Activated B cell treated with CpG ODN at 0.5 μM for 24 hours (primary cell): Measurements from ENCODE around the gene COL11A1. TPM values are rescaled to one million over a fixed set of nuclear protein-coding genes. Genes with fewer than 3 reads are reported as not detected.
"Not testable (repeated sequence)": the region's sequence is repeated elsewhere in the genome, so short reads cannot be mapped to it uniquely, and the experiment has no call there.

Source experiments
- ATAC-seq: fragments of 200-7000 bp; cut with Tn5 transposase; one replicate; pipeline ENCODE4 v1.10.0; 2021; ENCODE audit warnings: low read depth, mild to moderate bottlenecking, moderate library complexity
- CTCF ChIA-PET: fragments of 350-600 bp; sonication (Branson Sonifier 250); formaldehyde crosslinking; loops from one replicate; lab custom pipeline; 2021; ENCODE audit warnings: antibody characterized with exemption; lab: Charles Lee
- POLR2A ChIA-PET: fragments of 350-600 bp; sonication (Branson Sonifier 250); formaldehyde crosslinking; loops from one replicate; lab custom pipeline; 2021; ENCODE audit warnings: antibody characterized with exemption; lab: Charles Lee
- DNase-seq: peaks from one replicate; pipeline ENCODE4 v3.0.0; 2022
- H3K27ac Mint-ChIP-seq: one replicate; pipeline ENCODE4 v1.8.0; 2020; ENCODE audit warnings: mixed read lengths
- H3K27me3 Mint-ChIP-seq: one replicate; pipeline ENCODE4 v1.8.0; 2021; ENCODE audit warnings: mixed read lengths
- H3K36me3 Mint-ChIP-seq: one replicate; pipeline ENCODE4 v1.8.0; 2021; ENCODE audit warnings: low read depth, mixed read lengths
- H3K4me1 Mint-ChIP-seq: one replicate; pipeline ENCODE4 v1.8.0; 2021; ENCODE audit warnings: mixed read lengths
- H3K4me3 Mint-ChIP-seq: one replicate; pipeline ENCODE4 v1.8.0; 2020; ENCODE audit warnings: mild to moderate bottlenecking, mixed read lengths
- H3K9me3 Mint-ChIP-seq: one replicate; pipeline ENCODE4 v1.8.0; 2020; ENCODE audit warnings: mixed read lengths
- intact Hi-C: fragments of 100-400 bp; cut with micrococcal nuclease; formaldehyde crosslinking; loops from one replicate; pipeline ENCODE4 v1.15.1; 2024
- total RNA-seq: library from RNA; stranded (reverse); gene quantifications from 2 replicates; pipeline ENCODE4 v1.2.3, GENCODE V29; 2022
- TF ChIP-seq, protein P1 (sequence below): fragments of 200-600 bp; IDR thresholded peaks from one replicate; pipeline ENCODE4 v1.8.0; 2022; ENCODE audit warnings: antibody characterized with exemption, mild to moderate bottlenecking

COL11A1 gene
- total RNA-seq, 1 donor from 2014 or later: not detected

DNA sequence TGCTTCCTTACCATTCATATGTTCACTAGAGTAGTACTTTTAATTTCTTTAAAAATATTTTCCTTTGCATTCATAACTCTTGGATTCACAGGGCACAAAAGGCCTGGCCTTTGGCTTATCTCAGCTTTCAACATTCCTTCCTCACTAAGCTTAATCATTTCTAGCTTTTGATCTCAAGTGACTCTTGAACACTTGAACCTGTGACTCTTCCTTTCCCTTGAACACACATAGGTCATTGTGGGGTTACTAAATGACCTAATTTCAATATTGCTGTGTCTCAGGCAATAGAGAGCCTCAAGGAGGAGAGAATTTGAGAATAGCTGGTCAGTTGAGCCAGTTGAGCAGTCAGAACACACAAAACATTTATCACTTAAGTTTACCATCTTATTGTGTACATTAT is 49.9 kb downstream of the COL11A1 start:
- no peak overlapping the region for H3K4me3 Mint-ChIP-seq
- POLR2A ChIA-PET: no interaction called here
- no peak for ATAC-seq
- H3K27me3 Mint-ChIP-seq: no peaks in the 10 kb centered on the region
- no peak overlapping the region for H3K27ac Mint-ChIP-seq
- intact Hi-C loops: no loop called here
- TF ChIP-seq, protein P1, sequence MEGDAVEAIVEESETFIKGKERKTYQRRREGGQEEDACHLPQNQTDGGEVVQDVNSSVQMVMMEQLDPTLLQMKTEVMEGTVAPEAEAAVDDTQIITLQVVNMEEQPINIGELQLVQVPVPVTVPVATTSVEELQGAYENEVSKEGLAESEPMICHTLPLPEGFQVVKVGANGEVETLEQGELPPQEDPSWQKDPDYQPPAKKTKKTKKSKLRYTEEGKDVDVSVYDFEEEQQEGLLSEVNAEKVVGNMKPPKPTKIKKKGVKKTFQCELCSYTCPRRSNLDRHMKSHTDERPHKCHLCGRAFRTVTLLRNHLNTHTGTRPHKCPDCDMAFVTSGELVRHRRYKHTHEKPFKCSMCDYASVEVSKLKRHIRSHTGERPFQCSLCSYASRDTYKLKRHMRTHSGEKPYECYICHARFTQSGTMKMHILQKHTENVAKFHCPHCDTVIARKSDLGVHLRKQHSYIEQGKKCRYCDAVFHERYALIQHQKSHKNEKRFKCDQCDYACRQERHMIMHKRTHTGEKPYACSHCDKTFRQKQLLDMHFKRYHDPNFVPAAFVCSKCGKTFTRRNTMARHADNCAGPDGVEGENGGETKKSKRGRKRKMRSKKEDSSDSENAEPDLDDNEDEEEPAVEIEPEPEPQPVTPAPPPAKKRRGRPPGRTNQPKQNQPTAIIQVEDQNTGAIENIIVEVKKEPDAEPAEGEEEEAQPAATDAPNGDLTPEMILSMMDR: no peak
- CTCF ChIA-PET: no interaction called here
- no peaks in the 10 kb centered on the region for H3K9me3 Mint-ChIP-seq
- H3K36me3 Mint-ChIP-seq: no peaks in the 10 kb centered on the region
- no peak for DNase-seq
- no peaks in the 10 kb centered on the region for H3K4me1 Mint-ChIP-seq

DNA sequence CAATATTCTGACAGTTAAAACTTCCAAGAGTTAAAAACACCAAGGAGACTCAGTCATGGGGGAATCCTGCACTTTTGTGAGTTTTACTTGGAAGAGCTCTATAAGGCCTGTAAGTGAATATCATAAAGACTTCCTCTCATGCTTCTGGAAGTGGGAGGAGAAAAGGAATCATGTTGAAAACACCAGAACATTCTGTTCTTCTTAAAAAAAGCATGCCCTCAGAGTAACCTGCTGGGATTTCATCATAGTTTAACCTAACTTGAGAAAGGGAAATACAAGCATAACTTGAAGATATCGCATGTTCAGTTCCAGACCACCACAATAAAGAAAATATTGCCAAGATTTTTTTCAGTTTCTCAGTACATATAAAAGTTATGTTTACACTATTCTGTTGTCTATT is 51.9 kb downstream of the COL11A1 start:
- H3K9me3 Mint-ChIP-seq: no peaks in the 10 kb centered on the region
- no peaks in the 10 kb centered on the region for H3K27me3 Mint-ChIP-seq
- no peaks in the 10 kb centered on the region for H3K36me3 Mint-ChIP-seq
- H3K27ac Mint-ChIP-seq: no peak overlapping the region
- H3K4me3 Mint-ChIP-seq: no peak overlapping the region
- no peak for DNase-seq
- ChIA-PET POLR2A (no interaction called here), CTCF (no interaction called here)
- no peak for ATAC-seq
- TF ChIP-seq, protein P1: no peak
- H3K4me1 Mint-ChIP-seq: no peaks in the 10 kb centered on the region
- intact Hi-C loops: no loop called here

DNA sequence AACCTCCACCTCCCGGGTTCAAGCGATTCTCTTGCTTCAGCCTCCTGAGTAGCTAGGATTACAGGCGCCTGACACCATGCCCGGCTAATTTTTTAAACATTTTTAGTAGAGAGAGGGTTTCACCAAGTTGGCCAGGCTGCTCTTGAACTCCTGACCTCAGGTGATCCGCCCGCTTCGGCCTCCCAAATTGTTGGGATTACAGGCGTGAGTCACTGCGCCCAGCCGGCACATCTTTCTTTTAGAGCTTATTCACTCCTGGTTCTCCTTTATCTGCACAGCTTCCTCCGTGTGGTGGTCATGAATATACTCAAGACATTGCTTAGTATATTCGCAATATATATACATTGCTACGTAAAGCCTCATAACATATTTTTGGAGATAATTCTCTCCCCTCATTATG is 80.2 kb downstream of the COL11A1 start:
- POLR2A ChIA-PET, H3K4me3 Mint-ChIP-seq, H3K27ac Mint-ChIP-seq, CTCF ChIA-PET, H3K36me3 Mint-ChIP-seq, DNase-seq, ATAC-seq, H3K27me3 Mint-ChIP-seq, H3K9me3 Mint-ChIP-seq, intact Hi-C loops, H3K4me1 Mint-ChIP-seq: not testable (repeated sequence)

DNA sequence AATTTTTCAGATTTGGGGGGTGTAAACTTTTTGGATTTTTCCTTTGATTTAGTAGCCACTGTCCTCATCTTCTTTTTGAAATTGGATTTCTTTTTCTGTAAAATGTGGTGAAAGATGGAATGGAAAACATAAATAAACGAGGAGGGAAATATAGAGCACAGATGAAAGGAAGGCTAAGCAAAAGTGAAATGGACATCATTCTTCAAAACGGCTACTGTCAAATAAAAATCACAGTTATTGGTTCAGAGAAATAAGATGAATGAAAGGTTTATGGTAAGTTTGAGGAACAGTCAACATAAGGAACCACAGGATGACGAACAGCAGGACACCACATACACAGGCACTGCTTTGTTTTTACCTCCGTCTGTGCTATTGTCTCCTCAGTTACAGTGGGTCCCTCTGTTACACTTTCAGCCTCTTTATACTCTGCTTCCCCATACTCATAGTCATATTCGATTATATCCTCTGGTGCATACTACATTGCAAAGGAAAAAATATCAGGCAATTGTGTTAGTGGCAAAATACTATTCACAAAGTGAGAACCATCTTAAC is 82.4 kb downstream of the COL11A1 start:
- ATAC-seq (no peak), DNase-seq (no peak)
- Mint-ChIP-seq H3K27me3 (no peaks in the 10 kb centered on the region), H3K36me3 (no peaks in the 10 kb centered on the region), H3K4me3 (no peak overlapping the region), H3K27ac (no peak overlapping the region), H3K4me1 (no peaks in the 10 kb centered on the region), H3K9me3 (no peaks in the 10 kb centered on the region)
- TF ChIP-seq, protein P1: no peak
- CTCF ChIA-PET: no interaction called here
- POLR2A ChIA-PET: no interaction called here
- intact Hi-C loops: no loop called here

DNA sequence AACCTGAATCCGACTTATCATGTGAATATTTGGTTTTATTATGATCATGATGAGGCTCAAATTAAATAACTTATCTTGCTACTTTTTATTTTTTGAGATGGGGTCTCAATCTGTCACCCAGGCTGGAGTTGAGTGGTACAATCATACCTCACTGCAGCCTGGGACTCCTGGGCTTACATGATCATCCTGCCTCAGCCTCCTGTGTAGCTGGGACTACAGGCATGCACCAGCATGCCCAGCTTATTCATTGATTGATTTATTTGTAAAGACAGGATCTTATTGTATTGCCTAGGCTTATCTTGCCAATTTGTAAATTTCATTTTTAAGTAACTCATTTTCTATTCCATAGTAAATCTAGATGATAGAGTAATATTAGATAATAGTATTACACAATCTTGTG is 84.3 kb downstream of the COL11A1 start:
- TF ChIP-seq, protein P1: no peak
- no peak overlapping the region for H3K27ac Mint-ChIP-seq
- no peaks in the 10 kb centered on the region for H3K27me3 Mint-ChIP-seq
- ChIA-PET CTCF (no interaction called here), POLR2A (no interaction called here)
- no peak overlapping the region for H3K4me3 Mint-ChIP-seq
- no peaks in the 10 kb centered on the region for H3K36me3 Mint-ChIP-seq
- DNase-seq (no peak), ATAC-seq (no peak)
- intact Hi-C loops: no loop called here
- H3K4me1 Mint-ChIP-seq: no peaks in the 10 kb centered on the region
- H3K9me3 Mint-ChIP-seq: no peaks in the 10 kb centered on the region

DNA sequence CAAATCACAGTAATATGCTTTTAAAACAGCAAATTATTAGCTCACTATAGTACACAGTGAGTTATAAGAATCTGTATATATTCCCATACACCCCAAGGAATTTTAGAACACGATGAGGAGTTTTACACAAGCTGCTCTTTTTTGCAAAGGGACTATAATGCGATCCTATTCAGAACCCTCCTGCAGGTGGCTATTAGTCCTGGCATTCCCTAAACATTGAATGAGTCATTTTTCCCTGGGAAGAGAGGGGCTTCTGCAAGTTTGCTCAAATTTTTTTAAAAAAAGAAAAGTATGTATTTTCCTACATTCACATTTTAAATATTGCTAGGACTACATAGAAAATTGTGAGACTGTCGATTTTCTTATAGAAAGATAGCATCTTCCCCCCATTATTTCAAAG is 106.3 kb downstream of the COL11A1 start:
- CTCF ChIA-PET: no interaction called here

More for the DNA sequence above, 106.3 kb downstream of the COL11A1 start:
- no peaks in the 10 kb centered on the region for H3K4me1 Mint-ChIP-seq
- DNase-seq (no peak), ATAC-seq (no peak)
- peaks cover 4% of the 10 kb centered on the region for H3K9me3 Mint-ChIP-seq
- intact Hi-C loops: no loop called here
- H3K4me3 Mint-ChIP-seq: no peak overlapping the region
- H3K27me3 Mint-ChIP-seq: no peaks in the 10 kb centered on the region
- POLR2A ChIA-PET: no interaction called here
- H3K36me3 Mint-ChIP-seq: no peaks in the 10 kb centered on the region
- no peak overlapping the region for H3K27ac Mint-ChIP-seq
- TF ChIP-seq, protein P1: no peak
